Aorta (tissue), 5 donors: Measurements from ENCODE around the gene ACR. TPM values are rescaled to one million over a fixed set of nuclear protein-coding genes. Genes with fewer than 3 reads are reported as not detected.
"Not testable (repeated sequence)": the region's sequence is repeated elsewhere in the genome, so short reads cannot be mapped to it uniquely, and the experiment has no call there.

Experiments used
- ATAC-seq: fragments of 200-7000 bp; cut with Tn5 transposase; one replicate; pipeline ENCODE4 v1.9.1; 2022; ENCODE audit warnings: moderate library complexity; ENCODE audit not compliant: low FRiP score
- DNase-seq, 2 donors: peaks; one replicate each; pipeline ENCODE4 v3.0.0-alpha.2; 2020
- H3K27ac ChIP-seq, 2 donors: one replicate each; pipeline ENCODE4 v1.5.1; 2013; ENCODE audit warnings: low read length in 2 of 2, mild to moderate bottlenecking in 2 of 2, moderate library complexity in 2 of 2, control low read depth in 1 of 2, inconsistent platforms in 1 of 2, low read depth in 1 of 2
- H3K27me3 ChIP-seq, 2 donors: one replicate each; pipeline ENCODE4 v1.6.1; 2013; ENCODE audit warnings: control low read depth in 1 of 2, low read length in 1 of 2, mild to moderate bottlenecking in 1 of 2, moderate library complexity in 1 of 2; ENCODE audit not compliant: insufficient read depth in 2 of 2, control insufficient read depth in 1 of 2
- H3K36me3 ChIP-seq, 2 donors: one replicate each; pipeline ENCODE4 v1.6.1; 2013; ENCODE audit warnings: control low read depth in 1 of 2, low read length in 1 of 2, mild to moderate bottlenecking in 1 of 2; ENCODE audit not compliant: insufficient read depth in 2 of 2, control insufficient read depth in 1 of 2
- H3K4me1 ChIP-seq, 2 donors: one replicate each; pipeline ENCODE4 v1.6.1; 2013; ENCODE audit warnings: low read length in 2 of 2, control low read depth in 1 of 2, mild to moderate bottlenecking in 1 of 2, moderate library complexity in 1 of 2; ENCODE audit not compliant: insufficient read depth in 2 of 2, control insufficient read depth in 1 of 2
- H3K4me3 ChIP-seq, 2 donors: one replicate each; pipeline ENCODE4 v1.5.1; 2013; ENCODE audit warnings: low read length in 2 of 2, control low read depth in 1 of 2, mild to moderate bottlenecking in 1 of 2
- H3K9me3 ChIP-seq: one replicate; pipeline ENCODE4 v1.6.1; 2013; ENCODE audit warnings: mild to moderate bottlenecking, low read length; ENCODE audit not compliant: control insufficient read depth
- WGBS, 2 donors: extraction: QIAGEN DNeasy Blood & Tissue Kit; methylation state at CpG; one replicate each; pipeline ENCODE4 v1.1.7; 2013; 5-methylcytosine and 5-hydroxymethylcytosine counted together
- intact Hi-C, 2 donors: fragments of 100-400 bp; cut with DNase I; formaldehyde crosslinking; loops; one replicate each; pipeline versions ENCODE4 v1.14.2 to v1.15.0; 2022
- polyA plus RNA-seq, 2 donors: library from polyadenylated mRNA; stranded (reverse); fragments of 200-250 nt; gene quantifications; one replicate each; pipeline ENCODE4 v1.2.3, GENCODE V29; 2013
- total RNA-seq, 2 donors: library from RNA; stranded (reverse); fragmentation: NEBNext Ultra II Directional; extraction: Animal tissue kit (Norgen Biotek cat#: 25700); gene quantifications; one replicate each; pipeline ENCODE4 v1.2.1, GENCODE V29; 2021
- donor health status: healthy with polysubstance abuse.
- donor health status: Bipolar disorder and iron deficiency.
- donor health status: DM: no; HTN: no; CAD: no.
- donor health status: DM: no; HTN: no; CAD: no.
- donor health status: DM: yes; HTN: yes; CAD: no.

ACR gene
- total and polyA plus RNA-seq, 4 donors, result 1.6 to 1.8 TPM; not detected in 2

DNA sequence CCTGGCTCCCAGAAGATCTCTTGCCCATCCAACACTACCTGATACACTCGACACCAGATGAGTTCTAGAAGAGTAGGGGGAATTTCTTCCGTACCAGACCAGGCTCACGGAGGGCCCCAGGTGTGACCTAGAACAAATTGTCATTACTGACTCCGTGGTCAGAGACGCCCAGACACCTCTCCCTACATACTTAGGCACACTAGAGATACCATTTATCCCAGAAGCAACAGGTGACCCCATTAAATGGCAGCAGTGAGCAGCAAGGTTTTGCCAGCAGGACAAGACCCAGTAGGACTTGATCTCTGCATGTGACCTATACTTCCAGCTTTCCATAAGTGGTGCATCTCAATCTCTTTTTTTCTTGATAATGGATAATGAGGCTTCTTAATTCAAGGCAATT lies 2.7 kb downstream of the ACR start:
- intact Hi-C loops, H3K9me3 ChIP-seq, H3K4me1 ChIP-seq, H3K4me3 ChIP-seq, H3K27ac ChIP-seq, ATAC-seq, DNase-seq, H3K27me3 ChIP-seq, H3K36me3 ChIP-seq: not testable (repeated sequence)
- 75 to 83% methylated on average over 5 of the region's 5 CpGs for WGBS, 2 donors

DNA sequence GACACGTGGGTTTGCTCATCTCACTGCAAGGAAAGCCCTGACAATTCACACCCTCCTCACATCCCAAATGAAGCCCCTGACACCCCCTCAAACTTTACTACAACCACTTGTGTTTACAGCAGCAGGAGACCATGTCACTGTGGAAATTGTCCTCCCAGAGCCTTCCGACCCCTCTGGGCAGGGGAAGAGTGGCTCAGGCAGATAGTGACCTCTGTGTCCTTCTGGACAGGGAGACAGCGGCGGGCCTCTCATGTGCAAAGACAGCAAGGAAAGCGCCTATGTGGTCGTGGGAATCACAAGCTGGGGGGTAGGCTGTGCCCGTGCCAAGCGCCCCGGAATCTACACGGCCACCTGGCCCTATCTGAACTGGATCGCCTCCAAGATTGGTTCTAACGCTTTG lies 6.4 kb downstream of the ACR start:
- H3K27me3 ChIP-seq, ATAC-seq, H3K4me3 ChIP-seq, DNase-seq, H3K4me1 ChIP-seq, H3K36me3 ChIP-seq, H3K27ac ChIP-seq, H3K9me3 ChIP-seq, intact Hi-C loops: not testable (repeated sequence)
- WGBS, 2 donors, result 76 to 100% methylated on average over 1 to 11 of the region's 12 CpGs

GRCh38 chr22:50747521-50747920 lies 9.5 kb downstream of the ACR start:
- intact Hi-C loops, result not testable (repeated sequence)

DNA sequence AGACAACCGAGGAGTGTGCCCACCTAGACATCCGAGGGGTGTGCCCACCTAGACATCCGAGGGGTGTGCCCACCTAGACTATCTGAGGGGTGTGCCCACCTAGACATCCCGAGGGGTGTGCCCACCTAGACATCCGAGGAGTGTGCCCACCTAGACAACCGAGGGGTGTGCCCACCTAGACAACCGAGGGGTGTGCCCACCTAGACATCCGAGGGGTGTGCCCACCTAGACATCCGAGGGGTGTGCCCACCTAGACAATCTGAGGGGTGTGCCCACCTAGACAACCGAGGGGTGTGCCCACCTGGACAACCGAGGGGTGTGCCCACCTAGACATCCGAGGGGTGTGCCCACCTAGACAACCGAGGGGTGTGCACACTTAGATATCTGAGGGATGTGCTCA lies 10.6 kb downstream of the ACR start:
- H3K36me3 ChIP-seq, intact Hi-C loops, H3K9me3 ChIP-seq, ATAC-seq, H3K27me3 ChIP-seq, H3K4me1 ChIP-seq, H3K27ac ChIP-seq, DNase-seq, H3K4me3 ChIP-seq: not testable (repeated sequence)
- WGBS, 2 donors, result 76 to 81% methylated on average over 10 to 12 of the region's 13 CpGs

More at GRCh38 chr22:50747521-50747920, 9.5 kb downstream of the ACR start:
- not testable (repeated sequence) for ATAC-seq, H3K9me3 ChIP-seq, H3K36me3 ChIP-seq, H3K27ac ChIP-seq, H3K4me3 ChIP-seq, H3K4me1 ChIP-seq, H3K27me3 ChIP-seq, DNase-seq
- WGBS, 2 donors, result 58 to 72% methylated on average over 1 of the region's 1 CpG

- DNase-seq, intact Hi-C loops, H3K9me3 ChIP-seq, H3K4me3 ChIP-seq, H3K4me1 ChIP-seq, H3K27me3 ChIP-seq, ATAC-seq, H3K27ac ChIP-seq, H3K36me3 ChIP-seq: not testable (repeated sequence)
- WGBS, 2 donors, result 72 to 73% methylated on average over 9 of the region's 9 CpGs
Measured at GRCh38 chr22:50749302-50750074, 11.5 kb downstream of the ACR start.

- H3K36me3 ChIP-seq, H3K27ac ChIP-seq, DNase-seq, H3K27me3 ChIP-seq, H3K9me3 ChIP-seq, intact Hi-C loops, H3K4me1 ChIP-seq, ATAC-seq, H3K4me3 ChIP-seq: not testable (repeated sequence)
- WGBS, 2 donors, result 57 to 70% methylated on average over 20 of the region's 20 CpGs
Measured at GRCh38 chr22:50755251-50755650, 17.2 kb downstream of the ACR start.

DNA sequence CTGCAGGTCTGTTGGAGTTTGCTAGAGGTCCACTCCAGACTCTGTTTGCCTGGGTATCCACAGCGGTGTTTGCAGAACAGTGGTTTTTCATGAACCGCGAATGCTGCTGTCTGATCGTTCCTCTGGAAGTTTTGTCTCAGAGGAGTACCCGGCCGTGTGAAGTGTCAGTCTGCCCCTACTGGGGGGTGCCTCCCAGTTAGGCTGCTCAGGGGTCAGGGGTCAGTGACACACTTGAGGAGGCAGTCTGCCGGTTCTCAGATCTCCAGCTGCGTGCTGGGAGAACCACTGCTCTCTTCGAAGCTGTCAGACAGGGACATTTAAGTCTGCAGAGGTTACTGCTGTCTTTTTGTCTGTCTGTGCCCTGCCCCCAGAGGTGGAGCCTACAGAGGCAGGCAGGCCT lies 18.4 kb downstream of the ACR start:
- ATAC-seq, H3K4me3 ChIP-seq, H3K9me3 ChIP-seq, H3K4me1 ChIP-seq, DNase-seq, intact Hi-C loops, H3K36me3 ChIP-seq, H3K27me3 ChIP-seq, H3K27ac ChIP-seq: not testable (repeated sequence)
- WGBS, 2 donors, result 23 to 38% methylated on average over 8 to 9 of the region's 9 CpGs

GRCh38 chr22:50756949-50757491 lies 19.0 kb downstream of the ACR start:
- H3K4me1 ChIP-seq, DNase-seq, H3K27ac ChIP-seq, ATAC-seq, intact Hi-C loops, H3K4me3 ChIP-seq, H3K36me3 ChIP-seq, H3K9me3 ChIP-seq, H3K27me3 ChIP-seq: not testable (repeated sequence)
- 12 to 16% methylated on average over 23 to 24 of the region's 24 CpGs for WGBS, 2 donors
